HG02885 (cell line): ENCODE measurements around the gene ELMOD3.
"Not testable (repeated sequence)": the region's sequence is repeated elsewhere in the genome, so short reads cannot be mapped to it uniquely, and the experiment has no call there.

Experiments
- ATAC-seq: cut with Tn5 transposase; IDR thresholded peaks from one replicate; pipeline ENCODE4 v1.9.1; 2021; ENCODE audit warnings: mild to moderate bottlenecking; ENCODE audit not compliant: unreplicated experiment, poor library complexity

Gene ELMOD3

DNA sequence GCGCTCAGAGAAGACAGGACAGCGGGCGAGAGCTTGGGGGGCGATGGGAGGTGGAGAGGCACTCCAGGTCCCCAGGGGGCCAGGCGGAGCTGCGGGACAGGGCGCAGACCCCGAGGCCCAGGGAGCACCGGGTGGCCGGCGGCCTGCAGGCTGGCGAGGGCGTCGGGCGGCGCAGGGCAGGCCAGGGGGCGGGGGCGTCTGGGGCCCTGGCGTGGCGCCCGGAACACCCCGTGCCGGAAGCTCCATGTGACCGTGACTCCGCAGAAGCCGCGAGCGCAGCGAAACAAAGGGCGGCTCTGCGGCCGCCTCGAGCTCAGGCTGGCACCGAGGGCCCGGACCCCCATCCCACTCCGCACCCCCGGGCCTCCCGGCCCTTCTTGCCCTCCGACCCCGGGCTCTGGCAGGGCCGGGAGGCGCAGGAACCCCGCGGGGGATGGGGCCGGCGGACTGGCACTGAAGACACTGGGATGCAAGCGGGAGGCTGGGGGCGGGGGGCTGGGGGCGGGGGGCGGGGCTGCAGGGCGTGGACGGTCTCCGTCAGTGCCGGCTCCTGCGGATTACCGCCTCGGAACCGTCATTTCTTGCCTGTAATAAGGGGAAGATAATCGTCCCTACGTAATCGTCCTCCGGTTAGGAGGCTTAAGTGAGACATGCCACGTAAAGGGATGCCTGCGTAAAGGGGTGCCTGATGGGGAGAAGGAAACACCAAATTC lies 83.1 kb downstream of the ELMOD3 start:
- ATAC-seq, result peak; percentile 90

DNA sequence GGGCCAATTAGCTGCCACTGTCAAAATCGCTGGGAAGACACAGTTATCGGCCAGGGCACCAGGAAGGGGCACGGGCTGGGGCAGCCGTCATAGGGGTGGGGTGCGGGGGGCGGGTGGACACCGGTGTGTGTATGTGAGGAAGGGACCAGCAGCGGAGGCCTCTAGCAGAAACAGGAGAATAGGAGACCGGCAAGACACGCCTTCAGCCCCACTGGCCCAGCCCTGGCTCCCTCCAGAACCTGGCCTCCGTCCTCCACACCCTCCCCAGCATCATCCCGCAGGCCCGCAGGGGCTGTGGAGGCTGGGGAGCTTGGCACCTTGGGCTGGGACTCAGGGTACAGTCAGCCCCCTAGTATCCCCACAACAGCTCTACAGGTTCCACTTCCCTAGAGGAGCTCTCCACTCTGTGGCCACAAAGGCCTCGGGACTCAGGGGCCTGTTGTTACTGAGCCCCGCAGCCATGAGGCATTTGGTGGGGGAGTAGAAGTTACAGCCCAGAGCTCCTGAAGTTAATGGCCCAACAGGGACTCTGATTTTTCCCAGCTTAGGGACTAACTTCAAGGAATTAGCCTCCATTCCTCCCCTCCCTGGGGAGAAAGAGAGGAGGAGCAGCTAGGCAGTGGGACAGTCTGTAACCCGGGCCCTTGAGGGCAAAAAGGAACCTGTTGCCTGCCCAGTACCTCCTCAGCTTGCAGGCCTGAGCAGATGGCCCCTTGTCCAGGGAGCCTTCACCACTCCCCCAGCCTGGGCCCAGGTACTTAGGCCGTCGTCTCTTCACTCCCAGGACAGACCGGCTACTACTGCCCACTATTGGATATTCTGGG lies 83.8 kb downstream of the ELMOD3 start:
- ATAC-seq, result no peak

DNA sequence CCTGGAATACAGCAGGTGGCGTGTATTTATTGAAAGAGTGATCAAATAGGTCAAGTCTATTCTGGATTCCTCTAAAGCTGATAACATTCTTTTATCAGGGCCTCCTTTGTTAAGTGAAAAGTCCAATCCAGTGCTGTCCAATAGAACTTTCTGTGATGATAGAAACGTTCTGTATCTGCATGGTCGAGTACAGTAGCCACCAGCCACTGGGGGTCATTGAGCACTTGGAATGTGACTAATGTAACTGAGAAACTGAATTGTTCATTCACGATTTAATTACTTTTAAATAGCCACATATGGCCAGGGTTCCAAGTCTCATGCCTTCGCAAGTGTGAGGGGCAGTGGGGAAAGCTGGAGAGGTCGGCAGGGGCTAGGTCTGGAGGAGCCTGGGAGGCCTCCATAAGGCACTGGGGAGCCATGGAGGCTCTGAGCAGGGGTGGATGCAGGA lies 84.5 kb downstream of the ELMOD3 start:
- ATAC-seq, result no peak

DNA sequence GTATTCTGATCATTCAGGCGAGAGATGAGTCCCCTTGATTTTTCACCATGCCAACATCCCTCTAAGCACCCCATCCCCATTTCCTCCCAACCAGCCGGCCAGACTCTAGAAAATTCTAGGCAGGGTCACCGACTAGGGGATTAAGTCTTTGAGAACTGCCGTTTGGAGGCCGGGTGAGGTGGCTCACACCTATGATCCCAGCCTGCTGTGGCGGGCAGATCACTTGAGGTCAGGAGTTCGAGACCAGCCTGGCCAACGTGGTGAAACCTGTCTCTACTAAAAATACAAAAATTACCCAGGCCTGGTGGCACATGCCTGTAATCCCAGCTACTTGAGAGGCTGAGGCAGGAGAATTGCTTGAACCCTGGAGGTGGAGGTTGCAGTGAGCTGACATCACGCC lies 85.0 kb downstream of the ELMOD3 start:
- not testable (repeated sequence) for ATAC-seq

DNA sequence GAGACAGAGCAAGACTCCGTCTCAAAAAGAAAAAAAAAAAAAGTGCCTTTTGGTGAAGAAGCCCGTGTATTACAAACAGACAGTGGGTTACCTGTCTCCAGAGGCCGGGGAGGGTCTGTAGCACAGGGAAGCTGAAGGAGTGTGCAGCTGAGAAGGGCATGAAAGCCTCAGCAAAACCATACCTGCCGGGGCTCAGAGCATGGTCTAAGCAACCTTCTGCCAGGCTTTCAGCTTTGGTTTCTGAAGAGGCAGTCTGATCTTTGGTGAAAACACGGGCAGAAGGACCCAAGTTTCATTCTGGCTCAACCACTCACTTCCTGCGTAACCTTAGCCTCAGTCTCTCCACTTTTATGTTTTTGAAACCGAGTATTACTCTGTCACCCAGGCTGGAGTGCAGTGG lies 85.4 kb downstream of the ELMOD3 start:
- no peak for ATAC-seq

DNA sequence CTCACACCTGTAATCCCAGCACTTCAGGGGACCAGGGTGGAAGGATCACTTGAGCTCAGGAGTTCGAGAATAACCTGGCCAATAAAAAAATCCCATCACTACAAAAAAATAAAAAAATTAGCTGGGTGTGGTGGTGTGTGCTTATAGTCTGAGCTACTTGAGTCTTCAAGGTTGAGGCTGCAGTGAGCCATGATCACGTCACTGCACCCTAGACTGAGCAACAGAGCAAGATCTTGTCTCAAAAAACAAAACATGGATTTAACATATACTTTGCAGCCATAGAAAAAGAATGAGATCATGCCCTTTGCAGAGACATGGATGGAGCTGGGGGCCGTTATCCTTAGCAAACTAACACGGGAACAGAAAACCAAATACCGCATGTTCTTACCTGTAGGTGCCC lies 86.2 kb downstream of the ELMOD3 start:
- ATAC-seq, result no peak
